IMR-90 (cell line): ENCODE measurements around the gene KRT3. TPM values are rescaled to one million over a fixed set of nuclear protein-coding genes. Genes with fewer than 3 reads are reported as not detected.

ENCODE experiments used
- ATAC-seq: fragments of 200-7000 bp; cut with Tn5 transposase; 2 replicates; pipeline ENCODE4 v1.9.1; 2020; ENCODE audit warnings: low read depth, mild to moderate bottlenecking, moderate library complexity
- BruUV-seq: library from RNA; stranded (reverse); fragments of 400-500 nt; replicated peaks from 2 replicates; lab custom pipeline; 2021; lab: Mats Ljungman, UMichigan
- CTCF ChIA-PET: fragments of 300-600 bp; formaldehyde crosslinking; extraction: SDS; loops from one replicate; lab custom pipeline; 2021; ENCODE audit warnings: antibody characterized with exemption; lab: Yijun Ruan, JAX
- POLR2A ChIA-PET: fragments of 300-600 bp; sonication (Branson Sonifier 250); formaldehyde crosslinking; loops from one replicate; lab custom pipeline; 2022; ENCODE audit warnings: antibody characterized with exemption; ENCODE audit not compliant: unreplicated experiment; lab: Charles Lee
- DNase-seq: peaks from one replicate; pipeline ENCODE4 v3.0.0; 2013
- H2AFZ ChIP-seq: replicated peaks from 2 replicates; pipeline ENCODE3; 2013; ENCODE audit warnings: low read length, mild to moderate bottlenecking; ENCODE audit not compliant: poor library complexity
- H2AK5ac ChIP-seq: 2 replicates; pipeline ENCODE4 v1.6.1; 2013; ENCODE audit warnings: low read depth, low read length, inconsistent platforms
- H2AK9ac ChIP-seq: replicated peaks from 2 replicates; pipeline ENCODE3; 2013; ENCODE audit warnings: mild to moderate bottlenecking, low read depth, low read length, moderate library complexity; ENCODE audit not compliant: poor library complexity
- H2BK120ac ChIP-seq: 2 replicates; pipeline ENCODE4 v1.6.1; 2013; ENCODE audit warnings: low read depth, low read length, inconsistent platforms
- H2BK15ac ChIP-seq: 3 replicates; pipeline ENCODE4 v1.6.1; 2013; ENCODE audit warnings: low read depth, low read length, inconsistent platforms
- H2BK20ac ChIP-seq: 2 replicates; pipeline ENCODE4 v1.6.1; 2013; ENCODE audit warnings: low read depth, mild to moderate bottlenecking, inconsistent platforms, low read length, moderate library complexity
- H2BK5ac ChIP-seq: 2 replicates; pipeline ENCODE4 v1.6.1; 2013; ENCODE audit warnings: mild to moderate bottlenecking, low read depth, low read length, inconsistent platforms; ENCODE audit not compliant: poor library complexity, severe bottlenecking
- H3K14ac ChIP-seq: replicated peaks from 2 replicates; pipeline ENCODE4 v1.6.1; 2013; ENCODE audit warnings: low read depth, low read length, inconsistent platforms
- H3K18ac ChIP-seq: 2 replicates; pipeline ENCODE4 v1.6.1; 2013; ENCODE audit warnings: low read depth, low read length, control low read depth
- H3K23ac ChIP-seq: 2 replicates; pipeline ENCODE4 v1.6.1; 2013; ENCODE audit warnings: low read depth, low read length, inconsistent platforms
- H3K27ac ChIP-seq: 2 replicates; pipeline ENCODE4 v1.5.1; 2013; ENCODE audit warnings: mild to moderate bottlenecking, control low read depth, low read length; ENCODE audit not compliant: insufficient read depth
- H3K27me3 ChIP-seq: 2 replicates; pipeline ENCODE4 v1.6.1; 2013; ENCODE audit warnings: low read length; ENCODE audit not compliant: control insufficient read depth, insufficient read depth
- H3K36me3 ChIP-seq: 2 replicates; pipeline ENCODE4 v1.6.1; 2013; ENCODE audit warnings: low read length, mixed read lengths; ENCODE audit not compliant: control insufficient read depth, insufficient read depth
- H3K4ac ChIP-seq: 2 replicates; pipeline ENCODE4 v1.6.1; 2013; ENCODE audit warnings: low read depth, low read length, inconsistent platforms
- H3K4me1 ChIP-seq: 2 replicates; pipeline ENCODE4 v1.6.1; 2013; ENCODE audit warnings: low read length, mixed read lengths; ENCODE audit not compliant: control insufficient read depth, insufficient read depth
- H3K4me2 ChIP-seq: 2 replicates; pipeline ENCODE4 v1.6.1; 2013; ENCODE audit warnings: low read depth, mild to moderate bottlenecking, control low read depth, low read length, moderate library complexity
- H3K4me3 ChIP-seq: 2 replicates; pipeline ENCODE4 v1.5.1; 2013; ENCODE audit warnings: low read depth, mild to moderate bottlenecking, control low read depth, low read length, moderate library complexity; ENCODE audit not compliant: insufficient read depth
- H3K56ac ChIP-seq: 2 replicates; pipeline ENCODE4 v1.6.1; 2013; ENCODE audit warnings: low read length, inconsistent platforms; ENCODE audit not compliant: insufficient read depth; ENCODE audit errors: extremely low read depth
- H3K79me1 ChIP-seq, 2 experiments: 2 replicates each; pipeline ENCODE4 v1.6.1; 2013; ENCODE audit warnings: low read length in 2 of 2, inconsistent platforms in 1 of 2, low read depth in 1 of 2
- H3K9ac ChIP-seq: 2 replicates; pipeline ENCODE4 v1.6.1; 2013; ENCODE audit warnings: low read depth, low read length, control low read depth
- H3K9me1 ChIP-seq: 2 replicates; pipeline ENCODE4 v1.6.1; 2013; ENCODE audit warnings: low read length, inconsistent platforms; ENCODE audit not compliant: insufficient read depth
- H3K9me3 ChIP-seq: 2 replicates; pipeline ENCODE4 v1.6.1; 2013; ENCODE audit warnings: low read length; ENCODE audit not compliant: control insufficient read depth, insufficient read depth
- H4K20me1 ChIP-seq: 2 replicates; pipeline ENCODE4 v1.6.1; 2013; ENCODE audit warnings: low read length, inconsistent platforms; ENCODE audit not compliant: insufficient read depth
- H4K5ac ChIP-seq: 2 replicates; pipeline ENCODE4 v1.6.1; 2013; ENCODE audit warnings: mild to moderate bottlenecking, low read depth, low read length, control low read depth
- H4K8ac ChIP-seq, 2 experiments: 2 replicates each; pipeline ENCODE4 v1.6.1; 2013; ENCODE audit warnings: low read depth in 2 of 2, low read length in 2 of 2, control low read depth in 1 of 2, inconsistent platforms in 1 of 2
- H4K91ac ChIP-seq: 2 replicates; pipeline ENCODE4 v1.6.1; 2013; ENCODE audit warnings: low read depth, low read length, inconsistent platforms; ENCODE audit not compliant: insufficient read depth
- BHLHE40 ChIP-seq: fragments of 150-350 bp; IDR thresholded peaks from 2 replicates; pipeline ENCODE4 v1.6.1; 2016; ENCODE audit warnings: mild to moderate bottlenecking, low read depth, low read length
- CEBPB ChIP-seq: IDR thresholded peaks from 2 replicates; pipeline ENCODE4 v1.6.1; 2012; ENCODE audit warnings: low read depth, low read length, improper control_type of control experiment
- CTCF ChIP-seq: conservative IDR thresholded peaks from 2 replicates; pipeline ENCODE4 v1.5.1; 2012; ENCODE audit warnings: mild to moderate bottlenecking, low read depth, low read length, improper control_type of control experiment
- ELK1 ChIP-seq: fragments of 150-350 bp; IDR thresholded peaks from 2 replicates; pipeline ENCODE4 v1.6.1; 2016; ENCODE audit warnings: low read depth, mild to moderate bottlenecking, low read length, moderate library complexity, borderline replicate concordance
- FOS ChIP-seq: fragments of 150-350 bp; IDR thresholded peaks from 2 replicates; pipeline ENCODE4 v1.6.1; 2016; ENCODE audit warnings: low read depth, low read length
- MAFK ChIP-seq: IDR thresholded peaks from 2 replicates; pipeline ENCODE4 v1.6.1; 2012; ENCODE audit warnings: low read depth, low read length, improper control_type of control experiment
- MXI1 ChIP-seq: IDR thresholded peaks from 2 replicates; pipeline ENCODE4 v1.6.1; 2012; ENCODE audit warnings: low read depth, mild to moderate bottlenecking, low read length, moderate library complexity, borderline replicate concordance
- NFE2L2 ChIP-seq: fragments of 150-350 bp; IDR thresholded peaks from 2 replicates; pipeline ENCODE4 v1.6.1; 2016; ENCODE audit warnings: low read depth, mild to moderate bottlenecking, low read length
- POLR2A ChIP-seq: IDR thresholded peaks from 2 replicates; pipeline ENCODE4 v1.6.1; 2012; ENCODE audit warnings: mild to moderate bottlenecking, low read depth, low read length
- RAD21 ChIP-seq: IDR thresholded peaks from 2 replicates; pipeline ENCODE4 v1.6.1; 2012; ENCODE audit warnings: low read length, improper control_type of control experiment
- RFX5 ChIP-seq: IDR thresholded peaks from 2 replicates; pipeline ENCODE4 v1.8.0; 2012; ENCODE audit warnings: low read depth, mild to moderate bottlenecking, low read length, moderate library complexity
- USF2 ChIP-seq: fragments of 150-350 bp; IDR thresholded peaks from 2 replicates; pipeline ENCODE4 v1.6.1; 2017; ENCODE audit warnings: mild to moderate bottlenecking, antibody characterized with exemption, low read length, low read depth
- WGBS, 2 experiments: methylation state at CpG; one replicate each; pipeline versions ENCODE4 v1.1.5 to v1.1.7; 2013; ENCODE audit warnings: missing lambda C conversion rate in 2 of 2; ENCODE audit not compliant: insufficient read length in 1 of 2; ENCODE audit errors: extremely low coverage in 2 of 2; 5-methylcytosine and 5-hydroxymethylcytosine counted together
- dilution Hi-C: fragments of 300-500 bp; cut with HindIII; formaldehyde crosslinking; loops from one replicate; pipeline ENCODE4 v1.14.3; 2018; ENCODE audit warnings: low sequenced_read_pairs; ENCODE audit not compliant: unreplicated experiment
- in situ Hi-C: fragments of 300-500 bp; cut with MboI; formaldehyde crosslinking; loops from 3 replicates; pipeline ENCODE4 v1.14.3; 2019; ENCODE audit warnings: low sequenced_read_pairs, inconsistent platforms, mixed read lengths
- intact Hi-C: fragments of 100-400 bp; cut with micrococcal nuclease; formaldehyde crosslinking; loops from 2 replicates; pipeline ENCODE4 v1.10.0; 2022
- polyA plus RNA-seq, 3 experiments: library from polyadenylated mRNA; depleted of rRNA; stranded (reverse); fragments of >200 nt; gene quantifications; 2 replicates each; pipeline ENCODE4 v1.2.3, GENCODE V29; 2012; ENCODE audit warnings: low replicate concordance in 1 of 3
- total RNA-seq: library from RNA; depleted of rRNA; stranded (reverse); fragments of >200 nt; gene quantifications from 2 replicates; pipeline ENCODE4 v1.2.3, GENCODE V29; 2012

The KRT3 gene
- total and polyA plus RNA-seq, 2 of the 4 experiments (the other 2 are of a cell fraction), result not detected

GRCh38 chr12:52834727-52835001, 38.7 kb upstream of the KRT3 start:
- H2BK15ac ChIP-seq, result no peak overlapping the region
- H2AK5ac ChIP-seq, result peak overlapping the region; percentile 49; the same call in 1 of the 2 replicates
- no peaks in the 10 kb centered on the region for H4K20me1 ChIP-seq
- H2BK5ac ChIP-seq, result no peak overlapping the region
- H2BK20ac ChIP-seq, result peak overlapping the region; percentile 62; the same call in 1 of the 2 replicates
- in situ Hi-C loops (no loop called here), intact Hi-C loops (no loop called here), dilution Hi-C loops (no loop called here)
- peaks cover 7% of the 10 kb centered on the region; the same call in 1 of the 2 replicates for H3K27me3 ChIP-seq
- peaks cover 20% of the 10 kb centered on the region for H3K9me1 ChIP-seq
- 80% methylated on average over 1 of the region's 4 CpGs; no CpG with 5 or more reads in 1 of the 2 experiments for WGBS, 2 experiments
- H3K36me3 ChIP-seq, result no peaks in the 10 kb centered on the region
- no peak overlapping the region for H3K4me3 ChIP-seq
- H3K14ac ChIP-seq, result no peak overlapping the region
- H4K5ac ChIP-seq, result no peak overlapping the region
- no peak overlapping the region for H3K18ac ChIP-seq
- CTCF ChIA-PET, result no interaction called here
- H3K9me3 ChIP-seq, result no peaks in the 10 kb centered on the region
- peak overlapping the region; percentile 54; the same call in 1 of the 2 replicates for H2BK120ac ChIP-seq
- no TSS peak for BruUV-seq
- H3K4ac ChIP-seq, result no peak overlapping the region
- H3K23ac ChIP-seq, result no peak overlapping the region
- no peak overlapping the region for H3K27ac ChIP-seq
- POLR2A ChIA-PET, result no interaction called here
- peaks cover 18% of the 10 kb centered on the region for H3K4me1 ChIP-seq
- peak overlapping the region; percentile 81 for H4K91ac ChIP-seq
- no peak for DNase-seq
- no peak for ATAC-seq
- no peak overlapping the region for H2AK9ac ChIP-seq
- H3K79me1 ChIP-seq, result no peaks in the 10 kb centered on the region
- H3K9ac ChIP-seq, result no peak overlapping the region
- no peak for TF ChIP-seq NFE2L2
- no peak for TF ChIP-seq RFX5
- no peak for TF ChIP-seq USF2
- no peak for TF ChIP-seq CEBPB
- no peak for TF ChIP-seq MAFK
- TF ChIP-seq ELK1, result no peak
- TF ChIP-seq FOS, result no peak
- no peak for TF ChIP-seq POLR2A
- no peak for TF ChIP-seq CTCF
- TF ChIP-seq BHLHE40, result no peak
- TF ChIP-seq RAD21, result no peak
- TF ChIP-seq MXI1, result no peak
- no peak overlapping the region for H3K56ac ChIP-seq
- no peak overlapping the region for H4K8ac ChIP-seq
- H3K4me2 ChIP-seq, result no peak overlapping the region
- H2AFZ ChIP-seq, result no peak overlapping the region
